HG03521 (cell line): ENCODE data around the gene NEXN.
"Not testable (repeated sequence)": the region's sequence is repeated elsewhere in the genome, so short reads cannot be mapped to it uniquely, and the experiment has no call there.

Experiments used
- ATAC-seq: cut with Tn5 transposase; IDR thresholded peaks from one replicate; pipeline ENCODE4 v1.9.1; 2021; ENCODE audit warnings: mild to moderate bottlenecking, moderate library complexity; ENCODE audit not compliant: unreplicated experiment

NEXN gene

GRCh38 chr1:77958850-77959249, 70.4 kb downstream of the NEXN start:
- ATAC-seq = no peak

DNA sequence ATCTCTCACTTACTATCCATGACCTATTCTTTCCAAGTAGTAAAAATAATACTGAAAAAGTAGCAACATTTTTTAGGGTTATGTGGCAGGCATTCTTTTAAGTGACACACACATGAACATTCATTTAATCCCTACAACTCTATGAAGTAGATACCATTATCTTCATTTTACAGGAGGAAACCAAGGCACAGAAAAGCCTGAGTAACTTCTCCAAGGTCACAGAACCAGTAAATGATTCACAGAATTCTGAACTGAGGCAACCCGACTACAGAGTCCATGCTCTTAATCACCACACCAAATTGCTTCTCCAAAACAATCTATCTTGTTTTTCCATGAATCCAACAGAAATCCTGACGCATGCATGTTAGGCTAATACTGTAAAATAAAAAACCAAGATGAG, 73.0 kb downstream of the NEXN start:
- ATAC-seq = no peak

GRCh38 chr1:77966291-77966690, 77.9 kb downstream of the NEXN start:
- no peak for ATAC-seq

DNA sequence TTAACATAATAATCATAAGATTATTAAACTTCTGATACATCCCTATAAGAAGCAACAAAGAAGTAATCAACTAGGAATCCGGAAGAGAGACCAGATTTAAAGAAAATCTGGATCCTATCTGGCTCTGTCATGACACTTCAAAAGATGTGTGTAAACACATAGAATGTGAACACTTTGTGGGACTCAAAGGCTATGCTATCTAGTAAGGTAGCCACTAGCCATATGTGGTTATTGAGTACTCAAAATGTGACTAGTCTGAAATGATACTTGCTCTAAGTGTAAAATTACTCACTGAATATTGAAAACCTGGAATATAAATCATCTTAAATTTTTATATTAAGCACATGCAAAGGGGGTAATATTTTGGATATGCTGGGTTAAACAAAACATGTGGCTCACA, 81.8 kb downstream of the NEXN start:
- no peak for ATAC-seq

- ATAC-seq = no peak
Measured at GRCh38 chr1:77972080-77972479, 83.7 kb downstream of the NEXN start.

DNA sequence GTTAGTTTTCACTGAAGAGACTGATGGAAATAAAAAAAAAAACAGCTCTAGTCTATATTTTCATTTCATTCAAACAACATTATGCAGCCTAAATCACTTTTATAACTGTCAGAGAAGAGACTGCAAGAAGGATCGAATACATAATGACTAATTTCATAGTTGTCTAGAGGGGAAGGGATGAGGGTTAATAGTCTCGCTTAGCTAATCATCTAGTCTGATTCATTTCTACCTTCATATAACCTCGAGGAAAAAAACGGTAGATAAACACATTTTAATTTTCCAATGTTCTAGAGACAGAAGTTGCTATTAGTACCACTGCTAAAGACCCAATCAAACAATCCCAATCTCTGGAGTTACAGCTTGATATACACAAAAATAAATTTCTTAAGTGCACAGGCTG, 87.0 kb downstream of the NEXN start:
- no peak for ATAC-seq

DNA sequence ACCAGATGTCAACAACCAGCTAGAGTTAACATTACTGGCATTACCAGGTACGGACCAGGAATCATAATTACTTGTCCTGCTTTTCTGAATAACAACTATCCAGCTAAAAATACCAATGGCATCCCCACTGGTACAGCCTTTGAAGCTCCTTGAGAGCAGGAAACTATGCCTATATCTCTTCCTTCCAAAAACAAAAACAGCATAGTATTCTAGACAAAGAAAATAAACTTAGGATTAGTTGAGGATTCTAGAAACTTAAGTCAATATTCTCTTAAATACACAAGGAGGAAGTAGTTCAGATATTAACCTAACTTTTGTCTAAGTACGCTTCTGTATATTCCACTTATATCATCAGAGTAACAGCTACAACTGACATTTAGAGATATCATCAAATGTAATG, 87.5 kb downstream of the NEXN start:
- ATAC-seq = no peak

DNA sequence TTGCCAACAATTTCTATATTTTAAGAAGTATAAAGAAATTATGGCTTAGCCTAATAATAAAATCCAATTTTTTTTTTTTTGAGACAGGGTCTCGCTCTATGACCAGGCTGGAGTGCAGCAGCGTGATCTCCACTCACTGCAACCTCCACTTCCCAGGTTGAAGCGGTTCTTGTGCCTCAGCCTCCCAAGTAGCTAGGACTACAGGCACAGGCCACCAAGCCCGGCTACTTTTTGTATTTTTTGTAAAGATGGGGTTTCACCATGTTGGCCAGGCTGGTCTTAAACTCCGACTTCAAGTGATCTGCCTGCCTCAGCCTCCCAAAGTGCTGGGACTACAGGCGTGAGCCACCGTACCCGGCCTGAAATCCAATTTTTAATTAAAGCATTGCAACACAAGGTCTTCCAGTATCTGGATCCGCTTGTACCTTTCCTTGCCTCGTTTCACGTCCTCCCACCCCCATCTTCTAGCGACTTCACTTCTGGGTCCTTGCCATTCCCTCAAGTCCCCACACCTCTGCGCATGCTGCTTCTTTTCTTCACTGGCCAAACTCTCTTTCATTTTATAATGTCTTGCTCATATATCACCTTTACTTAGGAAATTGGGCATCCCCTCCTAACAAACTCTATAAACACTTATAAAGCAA, 88.1 kb downstream of the NEXN start:
- ATAC-seq = no peak

DNA sequence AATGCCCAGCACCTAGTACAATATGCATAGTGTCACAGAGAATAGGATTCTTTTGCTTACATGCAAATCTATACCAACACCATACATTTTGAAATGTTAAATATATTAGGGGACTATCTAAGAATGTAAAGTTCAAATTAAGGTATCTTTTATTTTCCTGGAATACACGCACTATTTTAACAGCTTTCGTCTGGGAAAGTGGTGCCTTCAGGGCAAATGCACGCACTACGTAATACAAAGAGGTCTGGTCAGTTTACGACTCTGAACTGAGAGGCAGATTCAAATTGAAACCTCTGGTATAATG, 89.5 kb downstream of the NEXN start:
- no peak for ATAC-seq

- peak; percentile 69 for ATAC-seq
Measured at GRCh38 chr1:77978293-77978968, 90.0 kb downstream of the NEXN start.

GRCh38 chr1:77978969-77979876, 90.8 kb downstream of the NEXN start, which contains the start of gene FUBP1:
TSS of gene FUBP1 (minus strand) at chr1:77979072. CDS start at chr1:77979004, 68 bp downstream.
- peak; percentile 73 for ATAC-seq

DNA sequence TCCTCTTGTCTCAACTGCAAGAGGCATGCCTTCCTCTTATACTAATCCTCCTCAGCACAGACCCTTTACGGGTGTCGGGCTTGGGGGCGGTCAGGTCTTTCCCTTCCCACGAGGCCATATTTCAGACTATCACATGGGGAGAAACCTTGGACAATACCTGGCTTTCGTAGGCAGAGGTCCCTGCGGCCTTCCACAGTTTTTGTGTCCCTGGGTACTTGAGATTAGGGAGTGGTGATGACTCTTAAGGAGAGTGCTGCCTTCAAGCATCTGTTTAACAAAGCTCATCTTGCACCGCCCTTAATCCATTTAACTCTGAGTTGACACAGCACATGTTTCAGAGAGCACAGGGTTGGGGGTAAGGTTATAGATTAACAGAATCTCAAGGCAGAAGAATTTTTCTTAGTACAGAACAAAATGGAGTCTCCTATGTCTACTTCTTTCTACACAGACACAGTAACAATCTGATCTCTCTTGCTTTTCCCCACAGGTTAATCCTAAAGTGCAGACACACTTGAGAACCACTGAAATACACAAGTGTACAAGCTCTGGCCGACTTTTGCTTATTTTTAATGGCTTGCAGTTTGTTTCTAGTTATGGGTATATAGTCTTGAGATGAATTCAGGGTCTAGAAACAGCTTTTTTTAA, 95.0 kb downstream of the NEXN start:
- not testable (repeated sequence) for ATAC-seq

GRCh38 chr1:77983997-77984355, 95.6 kb downstream of the NEXN start:
- no peak for ATAC-seq

GRCh38 chr1:77984629-77985028, 96.2 kb downstream of the NEXN start:
- ATAC-seq = no peak

- no peak for ATAC-seq
Measured at GRCh38 chr1:77986810-77987209, 98.4 kb downstream of the NEXN start.

- no peak for ATAC-seq
Measured at GRCh38 chr1:77987919-77988318, 99.5 kb downstream of the NEXN start.

DNA sequence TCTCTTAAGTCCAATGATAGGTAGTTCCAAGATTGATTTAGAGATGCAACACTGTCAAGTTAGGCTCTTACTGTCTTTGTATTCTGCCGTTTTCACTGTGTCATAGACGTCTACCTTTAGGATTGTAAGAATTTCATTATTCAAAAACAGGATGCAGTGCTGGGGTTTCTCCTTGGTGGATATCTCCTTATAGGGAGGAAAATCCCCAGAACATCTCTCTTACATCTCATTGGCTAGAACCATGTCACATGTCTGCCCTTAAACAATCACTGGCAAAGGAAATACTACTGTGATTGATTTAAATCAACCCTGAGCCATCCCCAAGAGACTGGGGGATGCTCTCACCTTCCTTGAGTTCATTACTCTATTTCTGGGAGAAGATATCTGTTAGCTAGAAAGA, 101.3 kb downstream of the NEXN start:
- ATAC-seq = no peak

DNA sequence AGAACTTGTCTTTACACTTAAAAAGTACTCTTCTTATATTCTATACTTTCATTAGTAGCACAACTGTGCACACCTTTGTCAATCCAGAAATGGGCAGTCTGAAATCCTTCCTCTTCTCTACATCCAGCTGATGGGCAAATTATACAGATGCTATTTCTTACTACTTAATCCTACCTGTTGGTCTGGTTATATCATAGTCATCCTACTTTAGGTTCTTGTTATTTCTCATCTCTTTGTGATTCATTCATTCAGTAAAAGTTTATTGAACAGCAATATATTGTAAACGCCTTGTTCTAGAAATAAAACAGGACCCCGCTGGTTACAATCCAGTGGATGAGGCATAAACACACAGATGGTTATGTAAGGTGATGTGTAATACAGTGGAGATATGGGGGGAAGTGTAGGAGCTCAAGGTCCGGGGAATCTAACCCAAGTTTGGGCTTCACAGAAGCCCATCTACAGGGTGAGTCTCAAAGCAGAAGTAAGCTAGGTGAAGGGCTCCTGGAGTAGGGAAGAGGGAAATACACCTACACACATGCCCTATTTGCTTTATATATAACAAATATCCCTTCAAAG, 102.3 kb downstream of the NEXN start:
- ATAC-seq = no peak

- no peak for ATAC-seq
Measured at GRCh38 chr1:77991638-77992037, 103.2 kb downstream of the NEXN start.
